Upper lobe of right lung (tissue), 1 donor: ENCODE results near the gene NKG7. TPM values are rescaled to one million over a fixed set of nuclear protein-coding genes. Genes with fewer than 3 reads are reported as not detected.

Experiments used
- ATAC-seq: fragments of 200-7000 bp; cut with Tn5 transposase; one replicate; pipeline ENCODE4 v1.9.1; 2020; ENCODE audit warnings: mild to moderate bottlenecking, moderate library complexity
- DNase-seq: peaks from one replicate; pipeline ENCODE4 v3.0.0-alpha.2; 2020
- H3K27ac ChIP-seq: fragments of 200-600 bp; one replicate; pipeline ENCODE4 v1.8.0; 2022
- H3K27me3 ChIP-seq: fragments of 200-600 bp; one replicate; pipeline ENCODE4 v1.8.0; 2022; ENCODE audit warnings: mild to moderate bottlenecking
- H3K36me3 ChIP-seq: fragments of 200-600 bp; one replicate; pipeline ENCODE4 v1.8.0; 2022
- H3K4me1 ChIP-seq: fragments of 200-600 bp; one replicate; pipeline ENCODE4 v1.8.0; 2022
- H3K4me3 ChIP-seq: fragments of 200-600 bp; one replicate; pipeline ENCODE4 v1.8.0; 2022; ENCODE audit warnings: mild to moderate bottlenecking
- H3K9me3 ChIP-seq: fragments of 200-600 bp; one replicate; pipeline ENCODE4 v1.8.0; 2022
- CTCF ChIP-seq: fragments of 200-600 bp; IDR thresholded peaks from one replicate; pipeline ENCODE4 v1.8.0; 2022; ENCODE audit warnings: antibody characterized with exemption
- intact Hi-C: fragments of 100-400 bp; cut with DNase I; formaldehyde crosslinking; loops from one replicate; pipeline ENCODE4 v1.11.0; 2022
- total RNA-seq: library from RNA; stranded (reverse); fragmentation: NEBNext Ultra II Directional; extraction: Animal tissue kit (Norgen Biotek cat#: 25700); gene quantifications from one replicate; pipeline ENCODE4 v1.2.1, GENCODE V29; 2021
- donor health status: DM: no; HTN: yes; CAD: no; lungs with severe emphysema.

Gene NKG7
- total RNA-seq, 1 donor from 2014 or later, result 25.1 TPM

- H3K36me3 ChIP-seq, result no peaks in the 10 kb centered on the region
- peak overlapping the region; percentile 28 for H3K4me3 ChIP-seq
- TF ChIP-seq CTCF, result no peak
- H3K4me1 ChIP-seq, result no peaks in the 10 kb centered on the region
- DNase-seq (no peak), ATAC-seq (no peak)
- H3K27me3 ChIP-seq, result no peaks in the 10 kb centered on the region
- intact Hi-C loops, result no loop called here
- peak overlapping the region; percentile 65 for H3K27ac ChIP-seq
- no peaks in the 10 kb centered on the region for H3K9me3 ChIP-seq
Measured at GRCh38 chr19:51372021-51372648, 319 bp downstream of the NKG7 start.

- intact Hi-C loops, result no loop called here
- no peak for TF ChIP-seq CTCF
- Histone ChIP-seq H3K27ac (no peak overlapping the region), H3K9me3 (no peaks in the 10 kb centered on the region), H3K27me3 (no peaks in the 10 kb centered on the region), H3K4me1 (no peaks in the 10 kb centered on the region), H3K4me3 (peak overlapping the region; percentile 28), H3K36me3 (no peaks in the 10 kb centered on the region)
- no peak for DNase-seq
- ATAC-seq, result no peak
Measured at GRCh38 chr19:51371186-51371690, 1.2 kb downstream of the NKG7 start.

GRCh38 chr19:51370230-51370629 is 2.2 kb downstream of the NKG7 start:
- DNase-seq (no peak), ATAC-seq (no peak)
- Histone ChIP-seq H3K9me3 (no peaks in the 10 kb centered on the region), H3K27me3 (no peaks in the 10 kb centered on the region), H3K4me3 (no peak overlapping the region), H3K4me1 (peaks cover 5% of the 10 kb centered on the region), H3K36me3 (no peaks in the 10 kb centered on the region), H3K27ac (no peak overlapping the region)
- no peak for TF ChIP-seq CTCF
- intact Hi-C loops, result no loop called here

GRCh38 chr19:51368366-51369282 is 3.8 kb downstream of the NKG7 start, which contains the start of gene CLDND2:
CLDND2 (minus strand) TSS chr19:51369003; CDS start chr19:51368577, 426 bp downstream.
- Histone ChIP-seq H3K4me1 (peaks cover 9% of the 10 kb centered on the region), H3K4me3 (peak within 1 kb of the TSS; percentile 85), H3K9me3 (no peaks in the 10 kb centered on the region), H3K27ac (peak within 1 kb of the TSS; percentile 83), H3K27me3 (no peaks in the 10 kb centered on the region), H3K36me3 (no peaks in the 10 kb centered on the region)
- ATAC-seq (no peak), DNase-seq (no peak)
- intact Hi-C loops, result no loop called here
- no peak for TF ChIP-seq CTCF

GRCh38 chr19:51367565-51368365 is 4.7 kb downstream of the NKG7 start:
- peak; percentile 99 for DNase-seq
- Histone ChIP-seq H3K27ac (peak overlapping the region; percentile 92), H3K9me3 (no peaks in the 10 kb centered on the region), H3K27me3 (no peaks in the 10 kb centered on the region), H3K36me3 (no peaks in the 10 kb centered on the region), H3K4me3 (peak overlapping the region; percentile 85), H3K4me1 (peaks cover 11% of the 10 kb centered on the region)
- peak; percentile 93 for ATAC-seq
- TF ChIP-seq CTCF, result no peak
- intact Hi-C loops, result no loop called here
